Activated T-helper 1 cell treated with anti-CD3 and anti-CD28 coated beads, Interleukin-12 subunit alpha, Interleukin-12 subunit beta, Interleukin-2, Interleukin-4 antibody, amounts not matched to agents 30 ng/mL and 10 ng/mL and 1 ng/mL, durations not matched to agents 14 hours and 24 hours and 36 hours (primary cell): ENCODE measurements around the gene NR1H2. TPM values are rescaled to one million over a fixed set of nuclear protein-coding genes. Genes with fewer than 3 reads are reported as not detected.
A peak's percentile ranks its signal among the peaks of the same experiment; 100 is the strongest.
"Not testable (repeated sequence)": the region's sequence is repeated elsewhere in the genome, so short reads cannot be mapped to it uniquely, and the experiment has no call there.

ENCODE experiments used
- DNase-seq: peaks from one replicate; pipeline ENCODE4 v3.0.0; 2021; ENCODE audit warnings: low spot score
- H3K27ac Mint-ChIP-seq: one replicate; pipeline ENCODE4 v1.8.0; 2021; ENCODE audit warnings: mild to moderate bottlenecking, mixed read lengths
- H3K27me3 Mint-ChIP-seq: one replicate; pipeline ENCODE4 v1.8.0; 2022; ENCODE audit warnings: mild to moderate bottlenecking, moderate library complexity, mixed read lengths; ENCODE audit not compliant: insufficient read depth
- H3K36me3 Mint-ChIP-seq: one replicate; pipeline ENCODE4 v1.8.0; 2021; ENCODE audit warnings: low read depth, mixed read lengths
- H3K4me1 Mint-ChIP-seq: one replicate; pipeline ENCODE4 v1.8.0; 2021; ENCODE audit warnings: low read depth, mixed read lengths
- H3K4me3 Mint-ChIP-seq: one replicate; pipeline ENCODE4 v1.8.0; 2021; ENCODE audit warnings: mild to moderate bottlenecking, moderate library complexity, mixed read lengths
- H3K9me3 Mint-ChIP-seq: one replicate; pipeline ENCODE4 v1.8.0; 2021; ENCODE audit warnings: mixed read lengths
- intact Hi-C: fragments of 100-400 bp; cut with micrococcal nuclease; formaldehyde crosslinking; loops from one replicate; pipeline ENCODE4 v1.15.1; 2024
- total RNA-seq: library from RNA; stranded (reverse); gene quantifications from 2 replicates; pipeline ENCODE4 v1.2.3, GENCODE V29; 2022

NR1H2 gene
- total RNA-seq, 1 donor from 2014 or later = 84.8 TPM

GRCh38 chr19:50384685-50385535, 8.7 kb downstream of the NR1H2 start:
- peak overlapping the region; percentile 91 for H3K4me3 Mint-ChIP-seq
- H3K4me1 Mint-ChIP-seq = peaks cover 26% of the 10 kb centered on the region
- no peak for DNase-seq
- H3K36me3 Mint-ChIP-seq = peaks cover 25% of the 10 kb centered on the region
- peak overlapping the region; percentile 88 for H3K27ac Mint-ChIP-seq
- H3K9me3 Mint-ChIP-seq = no peaks in the 10 kb centered on the region
- intact Hi-C loops = loop anchor here (1.0 to 2.0 kb wide), 10 partner anchors 9 to 745 kb away; partner anchors contain the start of genes JOSD2, KCNC3, NR1H2 and RRAS
- no peaks in the 10 kb centered on the region for H3K27me3 Mint-ChIP-seq

GRCh38 chr19:50387176-50387867, 11.1 kb downstream of the NR1H2 start:
- Mint-ChIP-seq H3K27me3 (no peaks in the 10 kb centered on the region), H3K27ac (no peak overlapping the region), H3K4me1 (peaks cover 22% of the 10 kb centered on the region), H3K36me3 (peaks cover 33% of the 10 kb centered on the region), H3K4me3 (peak overlapping the region; percentile 70), H3K9me3 (no peaks in the 10 kb centered on the region)
- intact Hi-C loops = no loop called here
- DNase-seq = no peak

- H3K36me3 Mint-ChIP-seq = peaks cover 34% of the 10 kb centered on the region
- no peak for DNase-seq
- no peaks in the 10 kb centered on the region for H3K27me3 Mint-ChIP-seq
- intact Hi-C loops = no loop called here
- peak overlapping the region; percentile 70 for H3K4me3 Mint-ChIP-seq
- no peak overlapping the region for H3K27ac Mint-ChIP-seq
- H3K9me3 Mint-ChIP-seq = no peaks in the 10 kb centered on the region
- peaks cover 22% of the 10 kb centered on the region for H3K4me1 Mint-ChIP-seq
These were observed 11.6 kb downstream of the NR1H2 start for GRCh38 chr19:50387868-50388245.

- H3K27ac Mint-ChIP-seq, H3K9me3 Mint-ChIP-seq, intact Hi-C loops, H3K27me3 Mint-ChIP-seq, H3K4me1 Mint-ChIP-seq, DNase-seq, H3K4me3 Mint-ChIP-seq: not testable (repeated sequence)
- H3K36me3 Mint-ChIP-seq = peaks cover 38% of the 10 kb centered on the region
These were observed 14.0 kb downstream of the NR1H2 start for GRCh38 chr19:50390295-50390694.

- H3K4me1 Mint-ChIP-seq, H3K9me3 Mint-ChIP-seq, H3K27me3 Mint-ChIP-seq, H3K4me3 Mint-ChIP-seq, intact Hi-C loops, DNase-seq, H3K27ac Mint-ChIP-seq: not testable (repeated sequence)
- peaks cover 41% of the 10 kb centered on the region for H3K36me3 Mint-ChIP-seq
These were observed 14.7 kb downstream of the NR1H2 start for GRCh38 chr19:50390952-50391351.

GRCh38 chr19:50392759-50393158, 16.5 kb downstream of the NR1H2 start:
- Mint-ChIP-seq H3K4me3 (no peak overlapping the region), H3K9me3 (no peaks in the 10 kb centered on the region), H3K27ac (no peak overlapping the region), H3K36me3 (peaks cover 36% of the 10 kb centered on the region), H3K27me3 (no peaks in the 10 kb centered on the region), H3K4me1 (no peaks in the 10 kb centered on the region)
- DNase-seq = no peak
- intact Hi-C loops = no loop called here

GRCh38 chr19:50393589-50393988, 17.3 kb downstream of the NR1H2 start:
- no peak for DNase-seq
- no peak overlapping the region for H3K4me3 Mint-ChIP-seq
- H3K4me1 Mint-ChIP-seq = no peaks in the 10 kb centered on the region
- H3K36me3 Mint-ChIP-seq = peaks cover 36% of the 10 kb centered on the region
- no peaks in the 10 kb centered on the region for H3K27me3 Mint-ChIP-seq
- no peak overlapping the region for H3K27ac Mint-ChIP-seq
- no peaks in the 10 kb centered on the region for H3K9me3 Mint-ChIP-seq
- intact Hi-C loops = no loop called here

- DNase-seq = no peak
- H3K4me3 Mint-ChIP-seq = no peak overlapping the region
- H3K27me3 Mint-ChIP-seq = no peaks in the 10 kb centered on the region
- intact Hi-C loops = no loop called here
- no peaks in the 10 kb centered on the region for H3K9me3 Mint-ChIP-seq
- H3K36me3 Mint-ChIP-seq = peaks cover 36% of the 10 kb centered on the region
- no peaks in the 10 kb centered on the region for H3K4me1 Mint-ChIP-seq
- H3K27ac Mint-ChIP-seq = no peak overlapping the region
These were observed 17.8 kb downstream of the NR1H2 start for GRCh38 chr19:50394017-50394416.

- H3K4me1 Mint-ChIP-seq = no peaks in the 10 kb centered on the region
- H3K27me3 Mint-ChIP-seq = no peaks in the 10 kb centered on the region
- no peaks in the 10 kb centered on the region for H3K9me3 Mint-ChIP-seq
- no peak for DNase-seq
- H3K27ac Mint-ChIP-seq = no peak overlapping the region
- H3K36me3 Mint-ChIP-seq = peaks cover 20% of the 10 kb centered on the region
- intact Hi-C loops = no loop called here
- H3K4me3 Mint-ChIP-seq = no peak overlapping the region
These were observed 22.6 kb downstream of the NR1H2 start for GRCh38 chr19:50398675-50399367.

- H3K9me3 Mint-ChIP-seq = no peaks in the 10 kb centered on the region
- intact Hi-C loops = no loop called here
- H3K4me1 Mint-ChIP-seq = no peaks in the 10 kb centered on the region
- H3K4me3 Mint-ChIP-seq = no peak overlapping the region
- no peak overlapping the region for H3K27ac Mint-ChIP-seq
- no peak for DNase-seq
- no peaks in the 10 kb centered on the region for H3K27me3 Mint-ChIP-seq
- peaks cover 19% of the 10 kb centered on the region for H3K36me3 Mint-ChIP-seq
These were observed 23.1 kb downstream of the NR1H2 start for GRCh38 chr19:50399368-50399745.

GRCh38 chr19:50401605-50402450, 25.6 kb downstream of the NR1H2 start:
- intact Hi-C loops = no loop called here
- no peaks in the 10 kb centered on the region for H3K4me1 Mint-ChIP-seq
- H3K9me3 Mint-ChIP-seq = no peaks in the 10 kb centered on the region
- DNase-seq = no peak
- no peak overlapping the region for H3K27ac Mint-ChIP-seq
- peaks cover 20% of the 10 kb centered on the region for H3K36me3 Mint-ChIP-seq
- H3K27me3 Mint-ChIP-seq = no peaks in the 10 kb centered on the region
- H3K4me3 Mint-ChIP-seq = no peak overlapping the region

- Mint-ChIP-seq H3K9me3 (no peaks in the 10 kb centered on the region), H3K27ac (no peak overlapping the region), H3K36me3 (peaks cover 21% of the 10 kb centered on the region)
These were observed 26.5 kb downstream of the NR1H2 start for GRCh38 chr19:50402544-50403301.

More at GRCh38 chr19:50402544-50403301, 26.5 kb downstream of the NR1H2 start:
- Mint-ChIP-seq H3K4me1 (no peaks in the 10 kb centered on the region), H3K27me3 (no peaks in the 10 kb centered on the region), H3K4me3 (no peak overlapping the region)
- DNase-seq = no peak
- intact Hi-C loops = no loop called here
